Fibroblast of skin of scalp (primary cell): ENCODE data around the gene PELI2.

Source experiments
- DNase-seq: peaks from one replicate; pipeline ENCODE4 v3.0.0-alpha.2; 2013

The PELI2 gene

DNA sequence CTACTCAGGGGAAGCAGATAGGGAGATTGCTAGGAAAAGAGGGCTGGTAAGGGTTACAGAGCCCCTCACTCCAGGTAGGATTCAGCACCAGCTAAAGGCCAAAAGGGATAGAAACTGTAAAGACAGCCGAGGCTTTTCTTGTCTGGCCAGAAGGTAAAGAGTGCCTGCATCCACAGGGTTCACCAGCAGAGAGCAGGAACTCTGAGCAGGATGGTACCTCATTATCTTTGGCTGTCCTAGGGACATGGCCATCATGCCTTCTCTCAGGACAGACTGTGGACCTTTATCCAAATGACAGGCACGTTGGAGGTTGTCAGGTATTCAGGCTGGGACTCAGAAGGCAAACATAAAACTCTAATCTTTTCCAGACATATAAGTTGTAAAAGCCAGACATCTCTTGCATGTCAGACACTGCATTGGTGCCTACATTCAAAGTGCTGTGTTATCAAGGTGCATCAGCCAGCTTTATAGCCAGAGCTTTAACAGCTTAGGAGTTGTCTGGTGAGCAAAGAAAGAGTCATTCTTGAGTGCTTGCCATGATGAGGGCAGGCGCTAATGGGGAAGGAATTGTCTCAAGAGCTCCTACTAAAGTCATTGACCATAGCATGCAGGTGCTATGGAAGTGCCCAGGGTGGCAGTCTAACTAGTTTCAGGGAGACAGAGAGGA is 89.5 kb downstream of the PELI2 start:
- DNase-seq: no peak

DNA sequence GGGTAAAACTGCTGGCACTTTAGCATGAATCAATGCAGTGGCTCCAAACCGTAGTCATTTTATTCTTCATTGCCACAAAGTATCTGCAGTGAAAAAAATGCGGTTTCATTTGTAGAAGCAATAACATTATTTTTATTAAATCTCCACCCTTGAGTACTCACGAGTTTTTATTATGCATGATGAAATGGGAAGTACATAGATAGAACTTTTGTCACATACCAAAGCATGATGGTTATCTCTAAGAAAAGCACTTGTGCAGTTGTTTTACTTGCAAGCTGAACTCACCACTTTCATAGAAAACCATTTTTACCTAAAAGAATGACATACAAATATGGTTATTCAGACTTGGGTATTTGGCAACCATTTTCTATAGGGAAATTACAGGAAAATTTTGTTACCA is 90.3 kb downstream of the PELI2 start:
- DNase-seq: peak; percentile 55

DNA sequence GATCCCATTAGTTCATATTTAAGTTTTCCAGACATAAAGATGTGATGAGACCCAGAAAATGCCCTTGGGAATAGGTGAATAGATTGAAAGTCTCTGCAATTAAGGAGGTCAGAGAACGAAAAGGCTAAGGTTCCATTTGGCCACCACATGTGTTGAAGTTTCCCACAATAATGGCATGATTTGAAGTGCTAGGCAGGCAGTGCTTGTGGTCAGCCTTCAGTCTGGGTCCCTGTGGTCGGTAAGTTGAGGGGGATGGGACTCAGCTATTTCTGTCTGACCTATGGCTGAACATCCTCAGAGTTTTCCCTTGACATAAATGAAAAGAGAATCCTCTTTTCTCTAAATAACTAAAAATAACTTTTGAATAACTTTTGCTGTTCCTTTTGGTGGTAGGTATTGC is 92.4 kb downstream of the PELI2 start:
- DNase-seq: no peak

DNA sequence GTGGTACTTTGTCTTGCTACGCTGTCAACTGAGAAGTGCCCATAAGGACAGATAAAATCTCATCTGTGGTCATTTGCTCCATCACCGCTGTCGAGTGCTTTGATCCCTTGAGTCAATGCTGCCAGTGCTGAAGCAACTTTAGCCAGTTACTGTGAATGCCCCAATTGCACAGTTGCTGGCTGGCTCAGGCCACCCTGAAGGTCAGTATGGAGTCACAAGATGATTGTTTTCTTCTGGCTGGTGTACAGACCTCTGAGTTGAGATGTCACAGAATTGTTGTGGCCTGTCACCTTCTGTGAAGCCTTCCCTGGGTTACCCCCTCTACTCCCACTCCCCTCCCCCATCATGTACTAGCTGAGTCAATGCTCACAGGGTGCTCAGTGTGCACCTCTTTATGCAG is 92.9 kb downstream of the PELI2 start:
- no peak for DNase-seq

DNA sequence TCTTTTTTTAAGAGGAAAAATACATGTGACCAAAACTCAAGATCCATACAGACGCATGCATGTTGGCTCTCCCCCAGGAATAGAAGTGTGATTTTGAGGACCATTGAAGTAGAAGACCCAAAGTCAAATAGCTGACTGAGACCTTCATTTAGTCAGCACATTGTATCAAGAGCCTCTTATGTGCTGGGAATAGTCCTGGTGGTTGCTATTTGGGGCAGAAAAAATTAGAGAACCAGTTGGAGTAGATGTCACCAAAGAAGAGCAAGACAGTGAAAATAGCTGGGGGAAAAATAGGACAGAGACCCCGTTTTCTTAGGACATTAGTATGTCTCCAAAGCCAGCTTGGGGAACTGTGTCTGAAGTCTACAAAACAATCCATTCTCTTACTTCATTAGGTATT is 93.6 kb downstream of the PELI2 start:
- no peak for DNase-seq

DNA sequence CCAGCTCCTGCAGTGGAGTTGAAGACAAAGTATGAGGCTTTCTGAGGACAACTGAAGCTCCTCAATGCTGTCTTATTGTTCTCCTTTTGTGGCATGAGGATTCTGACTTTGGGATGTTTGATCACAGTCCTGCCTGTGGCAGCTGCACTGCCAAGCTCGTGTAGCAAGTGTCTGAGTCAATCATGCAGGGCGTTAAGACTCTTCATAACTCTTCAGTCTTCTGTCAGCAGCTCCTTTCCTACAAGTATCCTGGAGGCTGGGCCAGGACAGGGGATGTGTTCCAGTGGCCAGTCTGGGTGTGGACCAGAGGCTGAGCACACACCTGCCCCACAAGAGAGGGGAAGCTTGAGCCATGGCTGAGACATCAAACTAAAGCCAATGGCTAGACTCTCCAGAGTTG is 94.3 kb downstream of the PELI2 start:
- DNase-seq: no peak

DNA sequence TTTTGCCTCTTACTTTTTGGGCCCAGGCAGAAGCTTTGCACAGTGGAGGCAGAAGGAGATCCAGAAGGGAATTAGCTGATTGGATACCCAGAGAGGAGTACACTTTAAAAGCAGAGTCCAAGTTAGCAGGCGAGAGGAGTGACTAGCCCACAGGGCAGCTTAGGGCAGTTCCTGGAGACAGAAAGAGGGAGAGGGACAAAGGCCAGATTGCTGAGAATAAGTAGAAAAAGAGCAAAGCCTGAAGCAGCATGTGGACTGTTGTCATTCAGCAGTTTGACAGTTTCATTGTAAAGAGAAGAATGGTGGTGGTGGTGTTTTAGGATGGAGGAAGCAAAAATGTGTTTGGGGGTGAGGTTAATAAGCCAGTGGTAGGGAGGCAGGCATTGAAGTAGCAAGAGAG is 95.1 kb downstream of the PELI2 start:
- DNase-seq: no peak

DNA sequence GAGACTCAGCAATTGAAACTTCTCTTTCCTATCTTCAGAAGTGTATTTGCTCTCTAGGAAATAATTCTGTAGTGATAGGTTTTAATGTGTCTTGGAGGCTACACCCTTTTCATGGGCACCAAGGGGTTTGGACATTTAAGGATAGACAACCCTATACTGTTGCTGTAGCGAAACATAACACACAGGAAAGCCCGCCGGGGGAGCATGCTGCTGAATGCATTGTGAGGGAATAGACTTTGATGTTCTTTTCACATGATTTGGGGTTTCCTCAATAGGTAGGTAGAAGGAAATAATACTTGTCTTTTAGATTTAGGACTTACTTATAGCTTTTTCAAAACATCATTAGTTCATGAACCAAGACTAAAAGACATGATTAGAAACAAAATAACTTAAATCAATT is 97.0 kb downstream of the PELI2 start:
- DNase-seq: no peak

DNA sequence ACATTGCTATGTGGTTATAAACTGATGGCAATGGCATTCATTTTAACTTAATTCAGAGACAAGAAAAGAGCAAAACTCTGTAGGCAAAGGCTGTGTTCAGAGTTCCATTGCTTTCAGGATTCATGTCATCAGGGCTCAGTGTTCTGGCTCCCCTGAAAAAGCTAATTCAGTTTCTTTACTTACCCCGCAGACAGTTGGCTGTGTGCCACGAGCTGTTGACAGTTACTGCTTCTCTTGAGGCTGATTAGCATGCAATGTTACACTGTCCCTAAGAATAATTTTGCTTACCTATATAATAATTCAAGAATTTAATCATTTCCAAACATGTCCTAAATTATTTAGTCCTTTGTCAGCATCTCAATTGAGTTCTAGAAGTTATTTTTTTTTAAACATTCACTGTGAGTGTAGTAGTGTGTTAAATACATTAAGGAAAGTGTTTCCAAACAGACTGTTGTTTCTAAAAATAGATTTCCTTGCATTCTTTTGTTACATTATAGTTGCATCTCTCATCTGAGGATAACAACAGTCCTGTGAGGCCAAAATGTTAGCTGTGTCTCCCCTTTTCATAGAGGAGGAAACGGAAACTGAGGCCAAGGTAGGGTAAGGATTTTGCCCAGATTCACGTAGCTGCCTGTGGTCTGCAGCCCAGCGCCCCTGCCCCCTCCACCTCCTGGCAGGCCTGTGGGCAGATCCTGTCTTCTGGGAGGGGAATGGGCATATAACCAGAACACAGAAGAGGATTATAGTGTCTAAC is 98.6 kb downstream of the PELI2 start:
- peak; percentile 77 for DNase-seq

DNA sequence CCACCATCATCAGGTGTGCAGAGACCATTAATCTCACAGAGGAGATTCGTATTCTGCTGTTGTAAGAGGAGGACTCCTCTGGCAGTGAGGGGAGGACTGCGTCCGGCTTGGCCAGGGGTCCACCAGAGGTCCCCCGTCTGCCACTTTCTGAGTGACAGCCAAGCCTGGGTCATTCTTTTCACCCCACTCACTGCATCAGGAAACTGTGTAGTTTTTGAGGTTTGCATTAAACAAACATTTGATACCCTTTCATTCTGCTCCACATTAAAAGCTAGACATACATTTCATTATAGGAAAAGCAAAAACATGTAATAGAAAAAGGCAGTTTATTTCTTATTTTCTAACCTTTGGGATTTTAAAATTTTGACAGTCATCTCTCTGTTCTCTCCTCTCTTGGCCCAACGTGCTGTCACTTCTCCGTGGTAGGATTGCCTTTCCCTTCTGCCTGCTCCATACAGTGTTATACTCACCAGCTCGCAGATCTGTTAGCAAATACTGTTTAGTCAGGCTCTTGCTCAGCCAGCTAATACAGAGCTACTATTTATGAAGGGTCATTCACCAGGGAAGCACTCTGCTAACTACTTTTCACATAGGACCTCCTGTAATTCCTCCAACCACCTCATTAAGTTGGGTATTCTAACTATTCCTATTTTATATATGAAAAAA is 99.3 kb downstream of the PELI2 start:
- peak; percentile 25 for DNase-seq

DNA sequence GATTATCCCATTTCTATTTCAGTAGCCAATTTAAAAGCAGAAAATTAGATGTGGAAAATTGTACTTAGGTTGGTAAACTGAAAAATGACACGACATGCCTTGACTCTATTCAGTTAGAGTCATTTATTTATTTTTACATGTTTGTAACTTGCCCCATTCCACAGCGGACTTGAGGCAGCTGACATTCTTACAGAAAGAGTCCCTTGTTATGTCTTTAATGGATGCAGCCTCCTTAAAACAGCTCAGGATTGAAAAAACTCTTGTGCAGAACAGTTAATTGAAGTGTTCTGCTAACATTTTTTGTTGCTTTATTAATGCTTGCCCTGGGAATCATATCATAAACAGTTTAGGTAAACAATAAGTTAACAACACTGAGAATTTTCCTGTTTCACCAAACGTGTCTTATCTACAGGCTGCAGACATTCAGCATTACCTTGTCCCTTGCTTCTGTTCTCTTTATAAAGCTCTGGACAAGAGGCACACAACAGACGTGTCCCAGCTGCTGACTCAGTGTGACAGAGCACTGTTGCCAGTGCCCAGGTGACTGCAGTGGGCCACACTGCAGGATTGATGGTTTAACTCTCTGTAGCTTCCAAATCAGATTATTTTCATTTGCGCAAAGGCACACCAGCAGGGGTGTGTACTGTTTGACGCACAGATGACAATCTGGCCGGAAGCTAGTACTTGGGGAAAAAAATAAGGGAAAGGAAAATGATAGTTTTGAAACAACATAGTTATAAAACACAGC is 101.6 kb downstream of the PELI2 start:
- no peak for DNase-seq

DNA sequence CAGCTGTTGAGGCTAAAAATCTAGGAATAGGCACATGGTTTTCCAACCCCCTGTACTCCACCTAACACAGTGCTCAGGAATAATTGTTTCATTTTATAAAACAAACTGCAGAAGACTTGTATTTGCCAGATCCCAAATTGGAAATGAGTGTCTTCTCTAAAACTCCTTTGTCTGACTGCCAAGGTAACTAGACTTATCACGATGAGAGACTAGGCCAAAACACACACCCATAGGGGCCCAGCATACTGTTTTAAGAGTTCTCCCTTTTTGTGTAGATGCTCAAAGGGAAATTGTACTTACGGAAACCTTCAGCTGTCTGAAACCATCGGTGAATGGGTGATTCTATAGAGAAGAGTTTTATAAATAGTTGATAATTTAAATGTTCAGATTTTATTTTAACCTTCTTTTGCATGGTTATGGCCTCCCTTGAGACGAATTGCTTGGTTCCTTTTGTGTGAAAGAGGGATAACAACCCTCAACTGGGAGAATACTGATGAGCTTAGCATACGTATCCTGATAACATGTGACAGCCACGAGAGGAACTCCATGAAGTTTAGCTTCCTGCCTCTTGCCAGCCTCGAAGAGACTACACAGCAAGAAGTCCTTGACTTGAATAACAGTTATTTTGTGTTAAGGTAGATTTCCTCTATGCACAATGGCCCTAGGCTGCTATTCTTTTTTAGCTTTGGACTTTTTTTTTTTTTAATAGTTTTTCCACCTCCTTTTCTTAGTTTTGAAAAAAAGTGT is 103.3 kb downstream of the PELI2 start:
- DNase-seq: no peak

DNA sequence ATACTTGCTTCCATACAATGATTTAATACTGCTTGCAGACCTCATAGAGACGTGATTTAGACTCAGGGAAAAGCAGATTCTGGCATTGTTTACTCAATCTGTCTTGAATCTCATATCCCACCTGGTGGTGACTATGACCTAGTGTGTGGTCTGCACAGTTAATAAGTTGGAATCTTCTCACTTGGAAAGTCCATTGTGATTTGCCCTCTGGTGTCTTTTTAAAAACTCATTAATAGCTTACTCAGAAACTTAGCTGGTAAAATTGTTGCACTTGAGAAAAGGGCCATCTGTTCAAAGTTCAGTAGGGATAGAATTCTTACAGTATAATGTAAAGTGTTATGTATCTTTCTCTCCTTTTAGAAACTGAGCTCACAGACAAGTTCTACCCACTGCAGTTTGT is 106.0 kb downstream of the PELI2 start:
- DNase-seq: no peak

DNA sequence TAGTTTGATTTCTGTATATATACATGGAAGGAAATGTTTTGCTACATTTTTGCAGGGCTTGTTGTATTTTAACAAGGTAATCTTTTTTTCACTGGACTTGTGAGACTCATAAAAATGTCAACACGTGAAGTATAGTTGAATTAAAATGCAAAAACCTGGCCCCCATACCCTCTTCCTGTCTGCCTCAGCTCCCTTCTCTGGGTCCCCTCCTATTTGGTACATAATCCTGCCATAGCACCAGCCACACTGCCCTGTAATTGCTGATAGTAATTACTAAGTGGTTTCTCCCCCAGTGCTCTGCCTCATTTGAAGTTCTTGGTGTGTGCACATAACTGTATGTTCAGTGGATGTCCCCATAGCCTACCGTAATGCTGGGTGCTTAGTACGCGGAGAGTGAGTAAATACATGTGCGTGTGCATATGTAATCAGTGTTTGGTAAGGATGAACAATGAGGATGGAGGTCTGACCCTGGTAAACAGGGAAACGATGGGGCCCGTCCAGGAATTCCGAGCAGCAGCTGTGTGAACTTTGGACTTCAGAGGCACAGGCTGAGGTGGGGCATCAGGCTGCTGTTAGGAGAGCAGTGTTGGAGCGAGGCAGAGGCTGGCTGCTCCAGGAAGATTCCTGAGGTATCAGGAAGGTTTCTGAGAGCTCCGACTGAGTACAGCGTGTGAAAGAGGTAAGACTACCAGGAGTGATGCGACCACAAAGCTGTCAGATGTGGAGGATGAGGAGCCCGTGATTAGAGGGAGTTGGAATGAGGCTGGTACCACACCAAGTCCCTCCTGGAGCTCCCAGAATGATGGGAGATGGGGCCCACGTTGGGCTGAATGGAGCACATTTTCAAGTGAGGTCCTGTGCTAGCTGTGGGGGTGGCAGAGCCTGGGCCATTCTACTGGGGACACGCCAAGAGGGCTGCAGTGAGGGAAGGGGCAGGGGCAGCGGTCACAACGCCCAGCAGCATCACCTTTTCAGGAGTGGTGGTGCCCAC is 106.8 kb downstream of the PELI2 start:
- no peak for DNase-seq

DNA sequence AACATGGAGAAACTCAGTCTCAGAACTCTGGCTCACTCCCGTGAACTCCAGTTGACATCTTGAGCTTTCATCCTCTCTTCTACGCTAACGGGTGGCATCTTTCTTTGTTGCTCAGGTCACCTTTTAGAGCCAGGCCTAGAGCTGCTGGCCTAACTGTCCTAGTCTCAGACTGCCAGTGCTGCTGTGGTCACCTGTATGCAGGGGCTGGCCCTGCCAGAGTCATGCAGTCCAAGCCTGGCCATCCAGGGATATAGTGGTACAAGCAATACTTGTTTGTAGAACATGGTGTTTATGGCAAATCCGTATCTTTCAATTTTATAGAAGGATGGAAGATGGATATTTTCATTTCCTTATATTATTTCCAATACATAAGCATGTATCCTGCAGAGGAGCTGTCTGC is 117.2 kb downstream of the PELI2 start:
- no peak for DNase-seq

DNA sequence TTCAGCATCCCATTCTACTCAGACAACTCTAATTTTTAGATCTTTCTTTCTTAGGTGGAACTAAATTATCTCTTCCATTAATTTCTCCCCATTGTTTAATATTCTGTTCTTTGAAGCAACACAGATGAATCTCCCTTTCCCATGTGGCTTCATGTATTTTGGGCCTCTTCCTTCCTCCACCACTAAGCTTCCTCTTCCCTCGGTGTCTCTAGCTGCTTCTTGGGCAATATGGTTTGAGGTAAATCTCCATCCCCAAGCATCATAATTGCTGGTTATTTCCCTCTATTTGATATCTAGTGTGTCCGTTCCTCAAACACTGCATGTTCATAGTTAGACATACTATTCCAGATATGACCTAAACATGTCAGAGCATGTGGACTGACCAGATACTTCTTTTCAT is 119.2 kb downstream of the PELI2 start:
- DNase-seq: no peak

DNA sequence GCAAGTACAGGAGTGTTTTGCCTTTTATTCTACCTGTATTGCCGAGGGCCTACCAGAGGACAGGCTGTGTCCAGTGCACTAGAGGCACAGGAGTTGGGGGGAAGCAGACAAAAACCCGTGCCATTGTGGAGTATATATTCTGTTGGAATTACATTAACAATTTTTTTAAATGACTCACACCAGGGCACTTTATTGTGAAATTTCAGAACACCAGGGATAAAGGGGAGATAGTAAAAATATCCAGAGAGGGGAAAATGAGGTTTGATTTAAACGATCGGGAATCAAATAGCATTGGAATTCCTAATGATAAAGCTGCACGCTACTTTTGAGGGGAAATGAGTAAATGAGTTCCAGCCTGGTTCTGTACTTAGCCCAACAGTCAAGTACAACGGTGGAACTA is 123.2 kb downstream of the PELI2 start:
- DNase-seq: peak; percentile 46

DNA sequence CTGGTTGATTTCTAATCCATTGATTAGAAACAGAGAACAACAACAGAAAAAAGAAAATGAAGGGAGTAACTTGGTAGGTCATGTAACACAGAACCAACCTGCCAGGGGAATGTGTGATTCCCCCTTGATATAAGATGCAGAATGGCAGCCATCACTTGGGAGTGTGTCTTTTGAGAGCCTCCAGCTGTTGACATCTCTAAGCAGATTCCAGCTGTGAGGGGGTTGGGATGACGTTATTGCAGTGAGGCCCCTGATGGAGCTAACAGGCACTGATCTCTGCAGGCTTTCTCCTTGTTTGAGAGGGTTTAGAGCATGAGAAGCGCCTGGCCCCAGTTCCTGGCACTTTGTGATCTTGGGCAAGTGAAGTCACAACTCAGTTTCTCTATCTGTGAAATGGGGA is 124.9 kb downstream of the PELI2 start:
- DNase-seq: no peak

DNA sequence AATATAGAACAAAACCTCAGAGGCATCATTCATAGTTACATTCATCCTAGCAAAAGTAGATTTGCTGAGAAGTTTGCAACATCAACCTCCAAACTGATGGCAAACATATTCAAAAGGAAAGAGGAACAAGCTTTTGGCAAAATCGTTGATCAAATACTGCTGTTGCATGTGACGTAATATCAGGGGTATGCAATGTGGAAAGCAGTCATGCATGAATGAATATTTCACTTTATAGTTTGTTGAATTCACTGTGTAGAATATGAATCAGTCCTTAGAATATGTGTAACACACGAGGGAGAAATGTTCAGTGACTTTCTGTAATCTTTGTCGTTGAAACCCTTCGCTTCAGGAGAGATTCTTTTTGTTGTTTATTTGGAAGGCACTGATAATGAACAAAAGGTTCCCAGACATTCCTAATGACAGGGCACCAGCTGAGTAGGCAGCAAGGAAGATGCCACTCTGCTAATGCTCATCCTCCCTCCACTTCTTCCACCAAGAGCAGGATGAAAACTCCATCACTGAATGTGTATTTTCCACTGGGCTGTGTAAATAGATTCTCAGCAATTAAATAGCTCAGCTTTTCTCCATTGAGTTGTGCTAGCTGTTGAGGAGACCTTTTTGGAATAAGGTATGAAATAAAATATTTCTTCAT is 126.1 kb downstream of the PELI2 start:
- peak; percentile 91 for DNase-seq

DNA sequence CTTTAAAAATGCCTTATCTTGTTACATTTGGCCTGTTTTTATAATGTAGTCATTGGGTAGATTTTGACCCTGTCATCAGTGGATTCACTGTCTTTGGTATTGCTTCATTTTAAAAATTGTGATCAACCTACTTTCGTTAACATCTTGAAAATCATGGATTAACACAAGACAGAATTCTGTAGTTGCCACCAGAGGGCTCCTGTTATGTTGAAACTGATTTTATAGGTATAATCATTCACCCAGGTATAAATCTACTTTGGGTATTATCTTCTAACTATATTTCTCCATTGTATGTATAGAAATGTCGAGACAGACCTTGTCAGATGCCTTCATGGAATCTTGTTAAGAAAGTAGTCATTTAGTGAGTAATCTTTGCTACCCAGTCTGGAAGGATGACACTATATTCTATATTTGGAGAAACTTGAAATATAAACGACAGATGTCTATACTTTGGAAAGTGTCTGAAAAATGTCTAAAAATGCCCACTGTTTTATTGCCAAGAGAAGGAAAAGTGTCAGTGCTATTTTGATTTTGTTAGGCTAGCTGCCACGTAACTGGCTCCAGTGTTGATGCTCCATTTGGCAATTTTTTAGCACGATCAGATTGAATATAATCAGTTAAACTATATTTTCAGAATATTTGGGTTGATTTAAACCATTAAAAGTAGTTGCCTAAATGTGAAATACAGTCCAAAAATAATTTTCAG is 129.4 kb downstream of the PELI2 start:
- DNase-seq: no peak
